HEK293 (cell line): ENCODE results near the gene IMMP2L.

Source experiments
- CTCF ChIA-PET: fragments of 350-600 bp; formaldehyde crosslinking; extraction: SDS; loops from one replicate; lab custom pipeline; 2021; ENCODE audit warnings: antibody characterized with exemption; lab: Yijun Ruan, JAX
- POLR2A ChIA-PET: fragments of 300-600 bp; formaldehyde crosslinking; extraction: SDS; loops from one replicate; lab custom pipeline; 2020; ENCODE audit warnings: antibody characterized with exemption, inconsistent platforms; lab: Yijun Ruan, JAX
- H3K27ac ChIP-seq: fragments of 200-500 bp; sonication (Bioruptor generic); 2 replicates; pipeline ENCODE4 v1.5.1; 2014; ENCODE audit warnings: low read depth, low read length, control low read depth, inconsistent platforms; ENCODE audit errors: extremely low read depth
- H3K36me3 ChIP-seq, 2 experiments: fragments of 200-500 bp in 1 of 2; sonication (Bioruptor generic) in 1 of 2; 1 replicate in 1 of 2; 2 replicates in 1 of 2; pipeline ENCODE4 v1.5.1; 2014 to 2017; ENCODE audit warnings: inconsistent platforms in 2 of 2, low read length in 2 of 2; ENCODE audit not compliant: control insufficient read depth in 2 of 2, insufficient read depth in 1 of 2
- H3K4me1 ChIP-seq: fragments of 200-500 bp; sonication (Bioruptor generic); 2 replicates; pipeline ENCODE4 v1.5.1; 2014; ENCODE audit warnings: mild to moderate bottlenecking, low read length, inconsistent platforms; ENCODE audit not compliant: control insufficient read depth, insufficient read depth
- H3K4me3 ChIP-seq: 2 replicates; pipeline ENCODE4 v1.5.1; 2011; ENCODE audit warnings: low read depth, mild to moderate bottlenecking, control low read depth, low read length, moderate library complexity
- H3K9me3 ChIP-seq: fragments of 200-500 bp; sonication (Bioruptor generic); 2 replicates; pipeline ENCODE4 v1.5.1; 2014; ENCODE audit warnings: low read depth, low read length, inconsistent platforms; ENCODE audit not compliant: control insufficient read depth, insufficient read depth
- GLI4 ChIP-seq: fragments of 450-650 bp; formaldehyde crosslinking; IDR thresholded peaks from 2 replicates; pipeline ENCODE4 v1.5.1; 2016; ENCODE audit warnings: missing biosample characterization, missing genetic modification characterization
- GLIS1 ChIP-seq: fragments of 450-650 bp; formaldehyde crosslinking; IDR thresholded peaks from 2 replicates; pipeline ENCODE4 v1.5.1; 2016; ENCODE audit warnings: missing biosample characterization, missing genetic modification characterization
- KLF1 ChIP-seq: fragments of 450-650 bp; formaldehyde crosslinking; IDR thresholded peaks from 2 replicates; pipeline ENCODE4 v1.5.1; 2016; ENCODE audit warnings: missing biosample characterization, missing genetic modification characterization
- MYNN ChIP-seq: fragments of 450-650 bp; formaldehyde crosslinking; IDR thresholded peaks from 2 replicates; pipeline ENCODE4 v1.5.1; 2016; ENCODE audit warnings: missing biosample characterization, missing genetic modification characterization, borderline replicate concordance
- MZF1 ChIP-seq: fragments of 450-650 bp; formaldehyde crosslinking; IDR thresholded peaks from 2 replicates; pipeline ENCODE4 v1.5.1; 2017; ENCODE audit warnings: missing biosample characterization, missing genetic modification characterization, borderline replicate concordance
- PRDM1 ChIP-seq: fragments of 450-650 bp; formaldehyde crosslinking; IDR thresholded peaks from 2 replicates; pipeline ENCODE4; 2016; ENCODE audit warnings: missing biosample characterization, missing genetic modification characterization
- RBAK ChIP-seq: fragments of 450-650 bp; formaldehyde crosslinking; IDR thresholded peaks from 2 replicates; pipeline ENCODE4 v1.5.1; 2016; ENCODE audit warnings: missing biosample characterization, missing genetic modification characterization
- TRIM28 ChIP-seq: IDR thresholded peaks from 2 replicates; pipeline ENCODE4 v1.6.1; 2011; ENCODE audit warnings: low read length, control low read depth, borderline replicate concordance
- WT1 ChIP-seq: fragments of 450-650 bp; formaldehyde crosslinking; IDR thresholded peaks from 2 replicates; pipeline ENCODE4 v1.5.1; 2016; ENCODE audit warnings: missing biosample characterization, missing genetic modification characterization
- YY2 ChIP-seq: fragments of 450-650 bp; formaldehyde crosslinking; IDR thresholded peaks from 2 replicates; pipeline ENCODE4 v1.5.1; 2016; ENCODE audit warnings: missing biosample characterization, missing genetic modification characterization
- ZBTB44 ChIP-seq: fragments of 450-650 bp; IDR thresholded peaks from 2 replicates; pipeline ENCODE4 v1.5.1; 2018; ENCODE audit warnings: missing biosample characterization, mild to moderate bottlenecking, missing genetic modification characterization
- ZFP37 ChIP-seq: fragments of 450-650 bp; formaldehyde crosslinking; IDR thresholded peaks from 2 replicates; pipeline ENCODE4 v1.5.1; 2016; ENCODE audit warnings: missing biosample characterization, missing genetic modification characterization
- ZNF112 ChIP-seq: fragments of 450-650 bp; formaldehyde crosslinking; IDR thresholded peaks from 2 replicates; pipeline ENCODE4 v1.5.0; 2017; ENCODE audit warnings: missing biosample characterization, missing genetic modification characterization
- ZNF155 ChIP-seq: fragments of 450-650 bp; formaldehyde crosslinking; IDR thresholded peaks from 2 replicates; pipeline ENCODE4 v1.5.1; 2016; ENCODE audit warnings: missing biosample characterization, missing genetic modification characterization
- ZNF239 ChIP-seq: fragments of 450-650 bp; formaldehyde crosslinking; IDR thresholded peaks from 2 replicates; pipeline ENCODE4 v1.5.1; 2016; ENCODE audit warnings: missing biosample characterization, missing genetic modification characterization
- ZNF274 ChIP-seq, 2 experiments: fragments of 200-500 bp in 1 of 2; fragments of 450-650 bp in 1 of 2; sonication (Bioruptor generic) in 1 of 2; formaldehyde crosslinking in 1 of 2; IDR thresholded peaks; 2 replicates each; pipeline versions ENCODE4 v1.5.1 to v1.6.1; 2014 to 2016; ENCODE audit warnings: borderline replicate concordance in 1 of 2, inconsistent platforms in 1 of 2, low read length in 1 of 2, missing biosample characterization in 1 of 2, missing genetic modification characterization in 1 of 2
- ZNF280C ChIP-seq: fragments of 450-650 bp; formaldehyde crosslinking; IDR thresholded peaks from 2 replicates; pipeline ENCODE4 v1.5.1; 2016; ENCODE audit warnings: missing biosample characterization, missing genetic modification characterization
- ZNF341 ChIP-seq: fragments of 450-650 bp; formaldehyde crosslinking; IDR thresholded peaks from 2 replicates; pipeline ENCODE4; 2016; ENCODE audit warnings: low read depth, missing biosample characterization, missing genetic modification characterization
- ZNF426 ChIP-seq: fragments of 450-650 bp; formaldehyde crosslinking; IDR thresholded peaks from 2 replicates; pipeline ENCODE4 v1.5.1; 2017; ENCODE audit warnings: missing biosample characterization, missing genetic modification characterization, mild to moderate bottlenecking, inconsistent platforms, moderate library complexity
- ZNF514 ChIP-seq: fragments of 450-650 bp; formaldehyde crosslinking; IDR thresholded peaks from 2 replicates; pipeline ENCODE4 v1.5.1; 2016; ENCODE audit warnings: missing biosample characterization, missing genetic modification characterization
- ZNF596 ChIP-seq: fragments of 450-650 bp; IDR thresholded peaks from 2 replicates; pipeline ENCODE4 v1.5.0; 2018; ENCODE audit warnings: missing biosample characterization, mild to moderate bottlenecking, missing genetic modification characterization, moderate library complexity
- ZNF626 ChIP-seq: fragments of 450-650 bp; sonication (Bioruptor Pico); formaldehyde crosslinking; IDR thresholded peaks from 2 replicates; pipeline ENCODE4 v1.5.1; 2018; ENCODE audit warnings: missing biosample characterization, missing genetic modification characterization, inconsistent platforms
- ZNF830 ChIP-seq: fragments of 450-650 bp; IDR thresholded peaks from 2 replicates; pipeline ENCODE4 v1.5.0; 2018; ENCODE audit warnings: missing biosample characterization, missing genetic modification characterization, low read depth, mild to moderate bottlenecking, moderate library complexity
- ZSCAN16 ChIP-seq: fragments of 450-650 bp; formaldehyde crosslinking; IDR thresholded peaks from 2 replicates; pipeline ENCODE4 v1.5.1; 2016; ENCODE audit warnings: missing biosample characterization, missing genetic modification characterization
- ZSCAN30 ChIP-seq: fragments of 450-650 bp; IDR thresholded peaks from 2 replicates; pipeline ENCODE4 v1.5.1; 2018; ENCODE audit warnings: missing biosample characterization, mild to moderate bottlenecking, missing genetic modification characterization, moderate library complexity
- TF ChIP-seq, protein P1 (sequence below): fragments of 450-650 bp; formaldehyde crosslinking; IDR thresholded peaks from 2 replicates; pipeline ENCODE4 v1.5.1; 2016; ENCODE audit warnings: missing biosample characterization, missing genetic modification characterization, borderline replicate concordance

Gene IMMP2L

DNA sequence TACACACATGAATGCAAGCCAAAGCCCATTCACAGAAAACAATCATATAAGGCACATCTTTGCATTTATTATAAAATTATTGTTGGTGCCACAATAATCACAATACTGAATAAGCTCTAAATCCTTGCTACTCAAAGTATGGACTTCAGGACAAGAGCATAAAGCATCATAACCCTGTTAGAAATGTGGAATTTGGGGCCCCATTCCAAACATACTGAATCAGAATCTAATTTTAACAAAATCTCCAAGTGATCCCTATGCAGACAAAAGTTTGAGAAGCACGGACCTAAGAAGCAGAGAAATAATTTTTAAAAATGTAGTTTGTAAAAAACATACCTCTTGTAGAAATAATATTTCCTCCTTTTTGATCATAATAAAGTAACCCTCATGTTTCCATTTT is 199.2 kb downstream of the IMMP2L start:
- TF ChIP-seq ZNF280C (tag by site-specific recombination) = no peak
- TF ChIP-seq, protein P1, sequence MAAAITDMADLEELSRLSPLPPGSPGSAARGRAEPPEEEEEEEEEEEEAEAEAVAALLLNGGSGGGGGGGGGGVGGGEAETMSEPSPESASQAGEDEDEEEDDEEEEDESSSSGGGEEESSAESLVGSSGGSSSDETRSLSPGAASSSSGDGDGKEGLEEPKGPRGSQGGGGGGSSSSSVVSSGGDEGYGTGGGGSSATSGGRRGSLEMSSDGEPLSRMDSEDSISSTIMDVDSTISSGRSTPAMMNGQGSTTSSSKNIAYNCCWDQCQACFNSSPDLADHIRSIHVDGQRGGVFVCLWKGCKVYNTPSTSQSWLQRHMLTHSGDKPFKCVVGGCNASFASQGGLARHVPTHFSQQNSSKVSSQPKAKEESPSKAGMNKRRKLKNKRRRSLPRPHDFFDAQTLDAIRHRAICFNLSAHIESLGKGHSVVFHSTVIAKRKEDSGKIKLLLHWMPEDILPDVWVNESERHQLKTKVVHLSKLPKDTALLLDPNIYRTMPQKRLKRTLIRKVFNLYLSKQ = no peak
- TF ChIP-seq ZNF341 = no peak
- no peak for TF ChIP-seq ZBTB44 (tag by site-specific recombination)
- TF ChIP-seq ZSCAN30 = no peak
- no peak for TF ChIP-seq ZSCAN16 (tag by site-specific recombination)
- TF ChIP-seq ZNF514 (tag by site-specific recombination) = no peak
- TF ChIP-seq GLI4 (tag by site-specific recombination) = no peak
- no peak for TF ChIP-seq ZNF239 (tag by site-specific recombination)
- ChIA-PET POLR2A (no interaction called here), CTCF (interaction anchor here (0.7 kb wide), 1 partner anchor 1781 kb away, joined by 3 read pairs; no protein-coding TSS in a partner anchor)
- Histone ChIP-seq H3K4me3 (no peak overlapping the region), H3K36me3 (no peaks in the 10 kb centered on the region), H3K4me1 (no peaks in the 10 kb centered on the region), H3K27ac (no peak overlapping the region), H3K9me3 (no peaks in the 10 kb centered on the region)

GRCh38 chr7:111362506-111363054 is 199.7 kb downstream of the IMMP2L start:
- Histone ChIP-seq H3K36me3 (no peaks in the 10 kb centered on the region), H3K4me1 (no peaks in the 10 kb centered on the region), H3K27ac (no peak overlapping the region), H3K9me3 (no peaks in the 10 kb centered on the region), H3K4me3 (no peak overlapping the region)
- CTCF ChIA-PET = interaction anchor here (0.6 to 0.7 kb wide), 3 partner anchors 636 to 1781 kb away, joined by 3 read pairs; no protein-coding TSS in a partner anchor
- POLR2A ChIA-PET = no interaction called here
- TF ChIP-seq ZNF596 (tag by site-specific recombination) = no peak
- 0 out of 2 replicates have a peak, but pooled peaks have one; percentile 36 for TF ChIP-seq MZF1 (tag by site-specific recombination)
- TF ChIP-seq PRDM1 (tag by site-specific recombination) = peak; percentile 70
- TF ChIP-seq YY2 (tag by site-specific recombination) = no peak
- no peak for TF ChIP-seq ZNF426 (tag by site-specific recombination)
- TF ChIP-seq GLIS1 (tag by site-specific recombination) = no peak
- TF ChIP-seq MYNN = no peak
- TF ChIP-seq TRIM28 = no peak
- no peak for TF ChIP-seq ZNF155 (tag by site-specific recombination)

- Histone ChIP-seq H3K4me3 (no peak overlapping the region), H3K4me1 (peaks cover 4% of the 10 kb centered on the region; the same call in 1 of the 2 replicates), H3K36me3 (no peaks in the 10 kb centered on the region), H3K27ac (no peak overlapping the region), H3K9me3 (no peaks in the 10 kb centered on the region)
- TF ChIP-seq ZNF830 (tag by site-specific recombination) (no peak), RBAK (tag by site-specific recombination) (no peak), ZNF112 (tag by site-specific recombination) (no peak), KLF1 (no peak), ZNF274 (IDR thresholded peaks at IDR 0.05; ENCODE audit: low read length) (no peak), ZNF274 (tag by site-specific recombination; IDR thresholded peaks at IDR 0.05; ENCODE audit: borderline replicate concordance) (no peak), WT1 (tag by site-specific recombination) (no peak), ZNF626 (tag by site-specific recombination) (no peak), ZFP37 (tag by site-specific recombination) (no peak)
- POLR2A ChIA-PET = no interaction called here
- CTCF ChIA-PET = interaction anchor here (0.6 kb wide), 1 partner anchor 55 kb away, joined by 3 read pairs; no protein-coding TSS in a partner anchor
These were observed 203.4 kb downstream of the IMMP2L start for GRCh38 chr7:111358915-111359314.
